ENCODE measurements around the gene WDR36. TPM values are rescaled to one million over a fixed set of nuclear protein-coding genes. Genes with fewer than 3 reads are reported as not detected.

Gene WDR36
- total RNA-seq, 1 experiment from 2014 or later, result 53.6 TPM

DNA sequence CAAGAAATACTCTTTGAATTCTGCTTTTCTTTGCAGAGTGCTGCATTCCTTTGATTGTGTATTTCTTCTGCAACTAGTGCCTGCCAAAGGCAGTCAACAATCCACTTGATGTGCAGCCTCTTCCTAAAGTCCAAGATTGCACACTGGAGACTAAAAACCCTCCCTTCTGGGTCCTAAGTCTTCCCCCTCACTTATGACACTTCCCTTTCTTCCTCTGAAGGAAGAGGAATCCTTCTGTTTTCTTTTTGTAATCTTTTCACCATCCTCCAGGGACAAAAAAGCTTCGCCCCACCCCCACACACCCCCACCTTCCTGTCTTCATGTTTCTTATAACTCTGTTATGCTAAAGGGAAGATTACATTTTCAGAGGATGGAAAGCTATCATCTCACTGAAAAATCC lies 39.9 kb downstream of the WDR36 start:
- peaks cover 4 to 14% of the 10 kb centered on the region in 2 experiments; a peak in 1 of 4 replicates for H3K36me3 ChIP-seq (ENCODE audit: control insufficient read depth in 1 of 2, insufficient read depth in 2 of 2, low read length in 2 of 2)
- CTCF ChIA-PET, result no interaction called here

More for the DNA sequence above, 39.9 kb downstream of the WDR36 start:
- intact Hi-C loops (cut with micrococcal nuclease), result no loop called here
- Histone ChIP-seq H3K79me2 (ENCODE audit: insufficient read depth, low read length) (no peaks in the 10 kb centered on the region), H3K9me2 (ENCODE audit: insufficient read depth) (no peaks in the 10 kb centered on the region), H2AFZ (ENCODE audit: low read depth, low read length, poor library complexity, severe bottlenecking) (no peak overlapping the region), H3K27ac (ENCODE audit: low read depth, low read length) (no peak overlapping the region), H3K9me3 (ENCODE audit: control insufficient read depth in 1 of 2, insufficient read depth in 1 of 2, low read depth in 1 of 2, low read length in 2 of 2) (no peaks in the 10 kb centered on the region), H4K20me1 (ENCODE audit: insufficient read depth) (peaks cover 2% of the 10 kb centered on the region; the same call in 1 of the 2 replicates), H3K4me3 (replicated peaks in 1 of 2; ENCODE audit: low read depth in 1 of 2, low read length in 2 of 2) (no peak overlapping the region), H3K4me1 (ENCODE audit: control insufficient read depth in 1 of 2, insufficient read depth in 2 of 2, low read length in 2 of 2) (no peaks in the 10 kb centered on the region), H3K9ac (ENCODE audit: low read length) (no peak overlapping the region), H3K27me3 (ENCODE audit: insufficient read depth, low read length) (no peaks in the 10 kb centered on the region), H3K4me2 (ENCODE audit: low read length) (no peak overlapping the region)
- TF ChIP-seq YY1 (IDR thresholded peaks at IDR 0.05; ENCODE audit: extremely low read depth, insufficient replicate concordance, low read depth, low read length), result no peak
- no peak for TF ChIP-seq SP1 (IDR thresholded peaks at IDR 0.05; ENCODE audit: low read depth)
- no peak for TF ChIP-seq ZNF274 (IDR thresholded peaks at IDR 0.05; ENCODE audit: low read depth, low read length)
- no peak for TF ChIP-seq EZH2phosphoT487 (IDR thresholded peaks at IDR 0.05; ENCODE audit: borderline replicate concordance)
- TF ChIP-seq TCF7L2 (IDR thresholded peaks at IDR 0.05; ENCODE audit: borderline replicate concordance, extremely low read depth, insufficient read depth, insufficient read length), result no peak
- TF ChIP-seq, protein P1, sequence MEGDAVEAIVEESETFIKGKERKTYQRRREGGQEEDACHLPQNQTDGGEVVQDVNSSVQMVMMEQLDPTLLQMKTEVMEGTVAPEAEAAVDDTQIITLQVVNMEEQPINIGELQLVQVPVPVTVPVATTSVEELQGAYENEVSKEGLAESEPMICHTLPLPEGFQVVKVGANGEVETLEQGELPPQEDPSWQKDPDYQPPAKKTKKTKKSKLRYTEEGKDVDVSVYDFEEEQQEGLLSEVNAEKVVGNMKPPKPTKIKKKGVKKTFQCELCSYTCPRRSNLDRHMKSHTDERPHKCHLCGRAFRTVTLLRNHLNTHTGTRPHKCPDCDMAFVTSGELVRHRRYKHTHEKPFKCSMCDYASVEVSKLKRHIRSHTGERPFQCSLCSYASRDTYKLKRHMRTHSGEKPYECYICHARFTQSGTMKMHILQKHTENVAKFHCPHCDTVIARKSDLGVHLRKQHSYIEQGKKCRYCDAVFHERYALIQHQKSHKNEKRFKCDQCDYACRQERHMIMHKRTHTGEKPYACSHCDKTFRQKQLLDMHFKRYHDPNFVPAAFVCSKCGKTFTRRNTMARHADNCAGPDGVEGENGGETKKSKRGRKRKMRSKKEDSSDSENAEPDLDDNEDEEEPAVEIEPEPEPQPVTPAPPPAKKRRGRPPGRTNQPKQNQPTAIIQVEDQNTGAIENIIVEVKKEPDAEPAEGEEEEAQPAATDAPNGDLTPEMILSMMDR (IDR thresholded peaks at IDR 0.05 in 2 of 3, conservative IDR thresholded peaks at IDR 0.05 in 1 of 3; ENCODE audit: borderline replicate concordance in 1 of 3, insufficient read depth in 1 of 3, low read depth in 2 of 3, low read length in 2 of 3), result no peak
- TF ChIP-seq CEBPB (IDR thresholded peaks at IDR 0.05; ENCODE audit: low read depth), result no peak
- no peak for TF ChIP-seq FOSL1 (IDR thresholded peaks at IDR 0.05; ENCODE audit: low read depth)
- TF ChIP-seq, protein P2, sequence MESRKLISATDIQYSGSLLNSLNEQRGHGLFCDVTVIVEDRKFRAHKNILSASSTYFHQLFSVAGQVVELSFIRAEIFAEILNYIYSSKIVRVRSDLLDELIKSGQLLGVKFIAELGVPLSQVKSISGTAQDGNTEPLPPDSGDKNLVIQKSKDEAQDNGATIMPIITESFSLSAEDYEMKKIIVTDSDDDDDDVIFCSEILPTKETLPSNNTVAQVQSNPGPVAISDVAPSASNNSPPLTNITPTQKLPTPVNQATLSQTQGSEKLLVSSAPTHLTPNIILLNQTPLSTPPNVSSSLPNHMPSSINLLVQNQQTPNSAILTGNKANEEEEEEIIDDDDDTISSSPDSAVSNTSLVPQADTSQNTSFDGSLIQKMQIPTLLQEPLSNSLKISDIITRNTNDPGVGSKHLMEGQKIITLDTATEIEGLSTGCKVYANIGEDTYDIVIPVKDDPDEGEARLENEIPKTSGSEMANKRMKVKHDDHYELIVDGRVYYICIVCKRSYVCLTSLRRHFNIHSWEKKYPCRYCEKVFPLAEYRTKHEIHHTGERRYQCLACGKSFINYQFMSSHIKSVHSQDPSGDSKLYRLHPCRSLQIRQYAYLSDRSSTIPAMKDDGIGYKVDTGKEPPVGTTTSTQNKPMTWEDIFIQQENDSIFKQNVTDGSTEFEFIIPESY (IDR thresholded peaks at IDR 0.05; ENCODE audit: extremely low read depth, insufficient replicate concordance, low read length), result no peak
- no peak for TF ChIP-seq EGR1 (IDR thresholded peaks at IDR 0.05; ENCODE audit: low read depth)
- TF ChIP-seq SIN3A (IDR thresholded peaks at IDR 0.05; ENCODE audit: low read depth), result no peak
- TF ChIP-seq POLR2A (IDR thresholded peaks at IDR 0.05; ENCODE audit: borderline replicate concordance, extremely low read depth, insufficient read depth, insufficient read length), result no peak
- no peak for TF ChIP-seq EZH2 (IDR thresholded peaks at IDR 0.05)
- TF ChIP-seq POLR2AphosphoS5 (IDR thresholded peaks at IDR 0.05; ENCODE audit: low read depth, low read length), result no peak
- no peak for TF ChIP-seq ELF1 (IDR thresholded peaks at IDR 0.05; ENCODE audit: borderline replicate concordance, low read depth)
- RAD21 ChIA-PET (ENCODE audit: low non-redundant PET in 1 of 2, low total read pairs in 2 of 2, uncharacterized antibody in 2 of 2, unreplicated experiment in 2 of 2), result no interaction called here
- no TSS peak for BruUV-seq (replicated peaks)
- no peak for DNase-seq (ENCODE audit: low read depth, low spot score)
- ATAC-seq, result no peak
- POLR2A ChIA-PET, result no interaction called here
